ENCODE results near the gene UBAC2.

UBAC2 gene

DNA sequence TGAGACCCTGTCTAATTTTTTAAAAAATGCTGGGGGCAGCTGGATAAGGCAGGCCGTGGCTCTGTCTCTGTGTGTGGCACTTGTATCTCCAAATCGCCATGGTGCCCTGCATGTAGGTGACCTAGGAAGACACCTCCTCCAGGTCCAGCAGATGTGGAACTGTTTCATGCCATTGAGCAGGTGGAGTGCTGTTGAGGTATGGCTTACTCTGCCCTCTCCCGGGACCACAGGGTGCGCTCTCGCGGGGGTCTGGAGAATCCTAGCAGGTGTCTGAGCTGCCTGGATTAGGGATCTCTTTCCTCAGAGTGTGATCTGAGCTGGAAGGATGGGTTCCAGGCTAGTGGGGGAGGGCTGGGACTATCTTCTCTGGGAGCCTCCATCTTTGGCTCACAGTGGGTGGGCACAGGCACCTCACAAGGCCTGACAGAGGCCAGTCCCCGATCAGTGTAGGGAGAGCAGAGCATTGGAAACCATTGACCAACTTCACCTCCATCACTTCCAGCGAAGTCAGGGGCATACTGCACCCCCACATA is 233.0 kb downstream of the UBAC2 start:
- Histone ChIP-seq H3K79me2 (no peaks in the 10 kb centered on the region), H3K36me3 (ENCODE audit: control insufficient read depth, insufficient read depth, low read length) (no peaks in the 10 kb centered on the region), H3K4me1 (no peaks in the 10 kb centered on the region), H3K9me3 (ENCODE audit: control insufficient read depth, low read length) (no peaks in the 10 kb centered on the region), H3K9ac (no peak overlapping the region), H3K27me3 (ENCODE audit: control insufficient read depth, insufficient read depth, low read length) (no peaks in the 10 kb centered on the region), H3K4me3 (ENCODE audit: low read depth, low read length) (no peak overlapping the region), H2AFZ (no peak overlapping the region), H3K27ac (no peak overlapping the region), H3K4me2 (ENCODE audit: low read length) (no peak overlapping the region)
- TF ChIP-seq, protein P1, sequence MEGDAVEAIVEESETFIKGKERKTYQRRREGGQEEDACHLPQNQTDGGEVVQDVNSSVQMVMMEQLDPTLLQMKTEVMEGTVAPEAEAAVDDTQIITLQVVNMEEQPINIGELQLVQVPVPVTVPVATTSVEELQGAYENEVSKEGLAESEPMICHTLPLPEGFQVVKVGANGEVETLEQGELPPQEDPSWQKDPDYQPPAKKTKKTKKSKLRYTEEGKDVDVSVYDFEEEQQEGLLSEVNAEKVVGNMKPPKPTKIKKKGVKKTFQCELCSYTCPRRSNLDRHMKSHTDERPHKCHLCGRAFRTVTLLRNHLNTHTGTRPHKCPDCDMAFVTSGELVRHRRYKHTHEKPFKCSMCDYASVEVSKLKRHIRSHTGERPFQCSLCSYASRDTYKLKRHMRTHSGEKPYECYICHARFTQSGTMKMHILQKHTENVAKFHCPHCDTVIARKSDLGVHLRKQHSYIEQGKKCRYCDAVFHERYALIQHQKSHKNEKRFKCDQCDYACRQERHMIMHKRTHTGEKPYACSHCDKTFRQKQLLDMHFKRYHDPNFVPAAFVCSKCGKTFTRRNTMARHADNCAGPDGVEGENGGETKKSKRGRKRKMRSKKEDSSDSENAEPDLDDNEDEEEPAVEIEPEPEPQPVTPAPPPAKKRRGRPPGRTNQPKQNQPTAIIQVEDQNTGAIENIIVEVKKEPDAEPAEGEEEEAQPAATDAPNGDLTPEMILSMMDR (IDR thresholded peaks at IDR 0.05), result no peak

DNA sequence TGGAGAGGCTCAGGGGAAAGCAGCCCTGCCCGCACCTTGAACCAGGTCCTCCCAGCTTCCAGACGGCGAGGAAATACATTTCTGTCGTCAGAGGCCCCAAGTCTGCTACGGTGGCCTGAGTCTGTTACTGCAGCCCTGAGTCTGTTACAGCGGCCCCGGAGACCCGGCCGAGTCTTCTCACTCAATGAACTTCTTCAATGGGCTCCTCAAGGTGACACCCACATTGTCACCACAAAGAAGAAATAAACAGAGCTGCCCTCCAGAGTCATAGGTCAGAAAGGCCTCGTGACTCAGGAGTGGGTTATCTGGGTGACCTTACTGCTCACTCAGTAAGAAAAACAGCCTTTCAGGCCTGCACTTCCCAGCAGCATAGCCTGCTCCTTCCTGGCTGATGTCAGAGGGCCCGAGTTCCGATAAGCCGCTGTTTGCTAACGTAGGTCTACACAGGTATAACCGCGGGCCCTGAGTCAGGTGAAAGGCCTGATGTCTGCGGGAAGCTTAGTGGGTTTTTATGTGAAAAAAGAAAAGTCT is 233.7 kb downstream of the UBAC2 start:
- Histone ChIP-seq H3K79me2 (no peaks in the 10 kb centered on the region), H3K4me3 (ENCODE audit: low read depth, low read length) (no peak overlapping the region), H3K36me3 (ENCODE audit: control insufficient read depth, insufficient read depth, low read length) (no peaks in the 10 kb centered on the region), H3K27ac (no peak overlapping the region), H2AFZ (no peak overlapping the region), H3K27me3 (ENCODE audit: control insufficient read depth, insufficient read depth, low read length) (no peaks in the 10 kb centered on the region), H3K4me2 (ENCODE audit: low read length) (no peak overlapping the region), H3K9me3 (ENCODE audit: control insufficient read depth, low read length) (no peaks in the 10 kb centered on the region), H3K4me1 (no peaks in the 10 kb centered on the region), H3K9ac (no peak overlapping the region)
- TF ChIP-seq, protein P1 (IDR thresholded peaks at IDR 0.05), result no peak

DNA sequence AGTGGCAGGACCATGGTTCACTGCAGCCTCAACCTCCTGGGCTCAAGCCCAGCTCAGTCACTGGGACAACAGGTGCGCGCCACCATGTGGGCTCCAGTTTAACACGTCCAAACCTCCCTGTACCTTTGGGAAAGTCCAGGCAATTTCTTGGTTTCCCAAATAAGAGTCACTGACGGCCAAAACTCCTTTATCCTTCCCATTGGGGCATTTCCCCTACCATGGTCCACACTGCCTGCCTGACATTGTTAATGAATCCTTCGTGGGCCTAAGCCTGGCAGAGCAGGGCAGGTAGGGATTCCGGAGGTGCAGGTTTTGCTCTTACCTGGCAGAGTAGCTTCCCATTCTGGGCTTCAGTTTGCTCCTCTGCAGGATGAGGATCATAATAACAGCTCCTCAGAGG is 234.5 kb downstream of the UBAC2 start:
- Histone ChIP-seq H3K4me3 (ENCODE audit: low read depth, low read length) (no peak overlapping the region), H3K9me3 (ENCODE audit: control insufficient read depth, low read length) (no peaks in the 10 kb centered on the region), H3K9ac (no peak overlapping the region), H3K36me3 (ENCODE audit: control insufficient read depth, insufficient read depth, low read length) (no peaks in the 10 kb centered on the region), H3K27me3 (ENCODE audit: control insufficient read depth, insufficient read depth, low read length) (no peaks in the 10 kb centered on the region), H3K79me2 (no peaks in the 10 kb centered on the region), H3K4me1 (no peaks in the 10 kb centered on the region), H3K27ac (no peak overlapping the region), H2AFZ (no peak overlapping the region), H3K4me2 (ENCODE audit: low read length) (no peak overlapping the region)
- TF ChIP-seq, protein P1 (IDR thresholded peaks at IDR 0.05), result no peak

DNA sequence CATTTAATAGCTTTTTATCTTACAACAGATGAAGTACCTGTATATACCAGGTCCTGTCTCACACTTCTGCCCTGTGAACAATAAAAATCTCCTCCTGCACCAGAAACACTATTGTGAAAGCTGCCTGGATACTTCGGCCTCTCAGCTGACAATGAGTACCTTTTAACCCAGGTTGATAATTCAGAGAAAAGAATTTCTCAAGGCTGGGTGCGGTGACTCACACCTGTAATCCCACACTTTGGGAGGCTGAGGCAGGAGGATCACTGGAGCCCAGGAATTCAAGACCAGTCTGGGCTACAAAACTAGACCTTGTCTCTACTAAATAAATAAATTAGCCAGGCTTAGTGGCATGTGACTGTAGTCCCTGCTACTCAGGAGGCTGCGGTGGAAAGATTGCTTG is 235.3 kb downstream of the UBAC2 start:
- no peak overlapping the region for H3K27ac ChIP-seq
- H3K9me3 ChIP-seq (ENCODE audit: control insufficient read depth, low read length), result no peaks in the 10 kb centered on the region
- H3K79me2 ChIP-seq, result no peaks in the 10 kb centered on the region
- H3K4me3 ChIP-seq (ENCODE audit: low read depth, low read length), result no peak overlapping the region
- no peak overlapping the region for H3K4me2 ChIP-seq (ENCODE audit: low read length)
- H3K27me3 ChIP-seq (ENCODE audit: control insufficient read depth, insufficient read depth, low read length), result no peaks in the 10 kb centered on the region
- H2AFZ ChIP-seq, result no peak overlapping the region
- TF ChIP-seq, protein P1 (IDR thresholded peaks at IDR 0.05), result no peak
- no peaks in the 10 kb centered on the region for H3K36me3 ChIP-seq (ENCODE audit: control insufficient read depth, insufficient read depth, low read length)
- no peaks in the 10 kb centered on the region for H3K4me1 ChIP-seq
- no peak overlapping the region for H3K9ac ChIP-seq
